ENCODE measurements around the gene PRRX2. TPM values are rescaled to one million over a fixed set of nuclear protein-coding genes. Genes with fewer than 3 reads are reported as not detected.

The PRRX2 gene
- total and polyA plus RNA-seq, 2 of the 4 experiments (the other 2 are of a cell fraction) = 12.7 to 35.5 TPM

DNA sequence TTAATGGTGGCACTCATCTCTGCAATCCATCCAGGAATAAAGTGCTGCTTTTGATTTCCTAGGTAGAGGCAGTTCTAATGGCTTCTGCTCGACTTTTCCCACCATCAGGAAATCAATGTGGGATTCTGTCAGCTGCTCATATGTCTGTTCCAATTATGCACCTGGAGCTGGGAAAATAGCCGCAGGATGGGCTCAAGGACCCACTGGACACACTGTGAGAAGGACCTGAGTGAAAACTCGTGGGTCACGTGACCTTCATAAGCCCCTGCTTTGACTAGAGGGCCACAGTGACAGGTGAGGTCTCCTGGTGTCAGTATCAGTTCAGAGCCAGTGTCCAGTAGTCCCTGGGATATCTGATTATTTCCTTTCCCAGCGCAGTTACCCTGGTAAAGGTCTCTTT lies 105.3 kb downstream of the PRRX2 start:
- Histone ChIP-seq H2BK20ac (ENCODE audit: low read depth, low read length) (no peak overlapping the region), H3K18ac (ENCODE audit: low read depth, low read length) (no peak overlapping the region), H3K27me3 (ENCODE audit: control insufficient read depth, insufficient read depth, low read length) (no peaks in the 10 kb centered on the region), H2BK15ac (ENCODE audit: low read depth, low read length) (no peak overlapping the region; the same call in 2 of the 3 replicates), H3K56ac (ENCODE audit: extremely low read depth, insufficient read depth, low read length) (no peak overlapping the region), H3K4me2 (ENCODE audit: low read depth, low read length) (no peak overlapping the region), H3K9me3 (ENCODE audit: control insufficient read depth, insufficient read depth, low read length) (no peaks in the 10 kb centered on the region), H3K14ac (replicated peaks; ENCODE audit: low read depth, low read length) (no peak overlapping the region), H2AK9ac (replicated peaks; ENCODE audit: low read depth, low read length, poor library complexity) (no peak overlapping the region), H3K4ac (ENCODE audit: low read depth, low read length) (no peak overlapping the region), H2AFZ (replicated peaks; ENCODE audit: low read length, poor library complexity) (no peak overlapping the region), H4K8ac (ENCODE audit: low read depth in 2 of 2, low read length in 2 of 2) (no peak overlapping the region), H2BK120ac (ENCODE audit: low read depth, low read length) (no peak overlapping the region), H4K5ac (ENCODE audit: low read depth, low read length) (no peak overlapping the region), H3K4me1 (ENCODE audit: control insufficient read depth, insufficient read depth, low read length) (peaks cover 6% of the 10 kb centered on the region), H3K9ac (ENCODE audit: low read depth, low read length) (no peak overlapping the region), H4K91ac (ENCODE audit: insufficient read depth, low read depth, low read length) (no peak overlapping the region), H3K27ac (ENCODE audit: insufficient read depth, low read length) (no peak overlapping the region), H2AK5ac (ENCODE audit: low read depth, low read length) (no peak overlapping the region), H3K9me1 (ENCODE audit: insufficient read depth, low read length) (peaks cover 11% of the 10 kb centered on the region; the same call in 1 of the 2 replicates), H4K20me1 (ENCODE audit: insufficient read depth, low read length) (no peaks in the 10 kb centered on the region), H3K23ac (ENCODE audit: low read depth, low read length) (no peak overlapping the region), H3K79me1 (ENCODE audit: low read depth in 1 of 2, low read length in 2 of 2) (no peaks in the 10 kb centered on the region), H2BK5ac (ENCODE audit: low read depth, low read length, poor library complexity, severe bottlenecking) (no peak overlapping the region), H3K36me3 (ENCODE audit: control insufficient read depth, insufficient read depth, low read length) (no peaks in the 10 kb centered on the region), H3K4me3 (ENCODE audit: insufficient read depth, low read depth, low read length) (no peak overlapping the region)
- CTCF ChIA-PET = no interaction called here
- ATAC-seq (ENCODE audit: low read depth) = no peak
- DNase-seq = no peak
- dilution Hi-C loops (cut with HindIII; ENCODE audit: low sequenced_read_pairs, unreplicated experiment) (no loop called here), in situ Hi-C loops (cut with MboI; ENCODE audit: low sequenced_read_pairs) (no loop called here), intact Hi-C loops (cut with micrococcal nuclease) (no loop called here)
- BruUV-seq (replicated peaks) = no TSS peak
- no peak for TF ChIP-seq FOS (IDR thresholded peaks at IDR 0.05; ENCODE audit: low read depth, low read length)
- TF ChIP-seq BHLHE40 (IDR thresholded peaks at IDR 0.05; ENCODE audit: low read depth, low read length) = no peak
- TF ChIP-seq MAZ (IDR thresholded peaks at IDR 0.05; ENCODE audit: borderline replicate concordance, low read depth, low read length) = no peak
- TF ChIP-seq MAFK (IDR thresholded peaks at IDR 0.05; ENCODE audit: low read depth, low read length) = no peak
- TF ChIP-seq RCOR1 (IDR thresholded peaks at IDR 0.05; ENCODE audit: insufficient replicate concordance, low read length) = no peak
- no peak for TF ChIP-seq CEBPB (IDR thresholded peaks at IDR 0.05; ENCODE audit: low read depth, low read length)
- no peak for TF ChIP-seq RFX5 (IDR thresholded peaks at IDR 0.05; ENCODE audit: low read depth, low read length)
- no peak for TF ChIP-seq NFE2L2 (IDR thresholded peaks at IDR 0.05; ENCODE audit: low read depth, low read length)
- no peak for TF ChIP-seq MXI1 (IDR thresholded peaks at IDR 0.05; ENCODE audit: borderline replicate concordance, low read depth, low read length)
- TF ChIP-seq RAD21 (IDR thresholded peaks at IDR 0.05; ENCODE audit: low read length) = no peak
- TF ChIP-seq CHD1 (IDR thresholded peaks at IDR 0.05; ENCODE audit: low read depth, low read length) = no peak
- no peak for TF ChIP-seq SMC3 (IDR thresholded peaks at IDR 0.05; ENCODE audit: low read depth, low read length)
- TF ChIP-seq POLR2A (IDR thresholded peaks at IDR 0.05; ENCODE audit: low read depth, low read length) = no peak
- TF ChIP-seq, protein P1, sequence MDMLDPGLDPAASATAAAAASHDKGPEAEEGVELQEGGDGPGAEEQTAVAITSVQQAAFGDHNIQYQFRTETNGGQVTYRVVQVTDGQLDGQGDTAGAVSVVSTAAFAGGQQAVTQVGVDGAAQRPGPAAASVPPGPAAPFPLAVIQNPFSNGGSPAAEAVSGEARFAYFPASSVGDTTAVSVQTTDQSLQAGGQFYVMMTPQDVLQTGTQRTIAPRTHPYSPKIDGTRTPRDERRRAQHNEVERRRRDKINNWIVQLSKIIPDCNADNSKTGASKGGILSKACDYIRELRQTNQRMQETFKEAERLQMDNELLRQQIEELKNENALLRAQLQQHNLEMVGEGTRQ (IDR thresholded peaks at IDR 0.05; ENCODE audit: low read depth, low read length) = no peak
- TF ChIP-seq, protein P2, sequence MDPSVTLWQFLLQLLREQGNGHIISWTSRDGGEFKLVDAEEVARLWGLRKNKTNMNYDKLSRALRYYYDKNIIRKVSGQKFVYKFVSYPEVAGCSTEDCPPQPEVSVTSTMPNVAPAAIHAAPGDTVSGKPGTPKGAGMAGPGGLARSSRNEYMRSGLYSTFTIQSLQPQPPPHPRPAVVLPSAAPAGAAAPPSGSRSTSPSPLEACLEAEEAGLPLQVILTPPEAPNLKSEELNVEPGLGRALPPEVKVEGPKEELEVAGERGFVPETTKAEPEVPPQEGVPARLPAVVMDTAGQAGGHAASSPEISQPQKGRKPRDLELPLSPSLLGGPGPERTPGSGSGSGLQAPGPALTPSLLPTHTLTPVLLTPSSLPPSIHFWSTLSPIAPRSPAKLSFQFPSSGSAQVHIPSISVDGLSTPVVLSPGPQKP (IDR thresholded peaks at IDR 0.05; ENCODE audit: borderline replicate concordance, low read depth, low read length) = no peak
- TF ChIP-seq, protein P3, sequence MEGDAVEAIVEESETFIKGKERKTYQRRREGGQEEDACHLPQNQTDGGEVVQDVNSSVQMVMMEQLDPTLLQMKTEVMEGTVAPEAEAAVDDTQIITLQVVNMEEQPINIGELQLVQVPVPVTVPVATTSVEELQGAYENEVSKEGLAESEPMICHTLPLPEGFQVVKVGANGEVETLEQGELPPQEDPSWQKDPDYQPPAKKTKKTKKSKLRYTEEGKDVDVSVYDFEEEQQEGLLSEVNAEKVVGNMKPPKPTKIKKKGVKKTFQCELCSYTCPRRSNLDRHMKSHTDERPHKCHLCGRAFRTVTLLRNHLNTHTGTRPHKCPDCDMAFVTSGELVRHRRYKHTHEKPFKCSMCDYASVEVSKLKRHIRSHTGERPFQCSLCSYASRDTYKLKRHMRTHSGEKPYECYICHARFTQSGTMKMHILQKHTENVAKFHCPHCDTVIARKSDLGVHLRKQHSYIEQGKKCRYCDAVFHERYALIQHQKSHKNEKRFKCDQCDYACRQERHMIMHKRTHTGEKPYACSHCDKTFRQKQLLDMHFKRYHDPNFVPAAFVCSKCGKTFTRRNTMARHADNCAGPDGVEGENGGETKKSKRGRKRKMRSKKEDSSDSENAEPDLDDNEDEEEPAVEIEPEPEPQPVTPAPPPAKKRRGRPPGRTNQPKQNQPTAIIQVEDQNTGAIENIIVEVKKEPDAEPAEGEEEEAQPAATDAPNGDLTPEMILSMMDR (conservative IDR thresholded peaks at IDR 0.05; ENCODE audit: low read depth, low read length) = no peak
- POLR2A ChIA-PET (ENCODE audit: unreplicated experiment) = no interaction called here
- WGBS, 2 experiments (ENCODE audit: extremely low coverage in 2 of 2, insufficient read length in 1 of 2) = 74% methylated on average over 2 of the region's 5 CpGs; no CpG with 5 or more reads in 1 of the 2 experiments

All from IMR-90 (cell line).